T-helper 1 cell treated with Interleukin-12 subunit alpha and Interleukin-12 subunit beta and Interleukin-4 antibody, amounts not matched to agents 30 μg/mL and 1 μg/mL, for 36 hours (primary cell): ENCODE results near the gene PACS1.
"Not testable (repeated sequence)": the region's sequence is repeated elsewhere in the genome, so short reads cannot be mapped to it uniquely, and the experiment has no call there.

Source experiments
- H3K27ac Mint-ChIP-seq: one replicate; pipeline ENCODE4 v1.8.0; 2021; ENCODE audit warnings: mild to moderate bottlenecking, mixed read lengths
- H3K27me3 Mint-ChIP-seq: one replicate; pipeline ENCODE4 v1.8.0; 2021; ENCODE audit warnings: low read depth, mixed read lengths
- H3K36me3 Mint-ChIP-seq: one replicate; pipeline ENCODE4 v1.8.0; 2021; ENCODE audit warnings: low read depth, mixed read lengths
- H3K4me1 Mint-ChIP-seq: one replicate; pipeline ENCODE4 v1.8.0; 2021; ENCODE audit warnings: low read depth, mixed read lengths
- H3K4me3 Mint-ChIP-seq: one replicate; pipeline ENCODE4 v1.8.0; 2021; ENCODE audit warnings: mild to moderate bottlenecking, moderate library complexity, mixed read lengths
- H3K9me3 Mint-ChIP-seq: one replicate; pipeline ENCODE4 v1.8.0; 2021; ENCODE audit warnings: mixed read lengths

The PACS1 gene

GRCh38 chr11:66069715-66070603 lies at the start of gene PACS1:
Gene PACS1 (plus strand): TSS chr11:66070272. CDS start chr11:66070487, 215 bp downstream.
- peak within 1 kb of the TSS; percentile 88 for H3K4me3 Mint-ChIP-seq
- peaks cover 55% of the 10 kb centered on the region for H3K36me3 Mint-ChIP-seq
- no peaks in the 10 kb centered on the region for H3K9me3 Mint-ChIP-seq
- H3K4me1 Mint-ChIP-seq = peaks cover 52% of the 10 kb centered on the region
- no peaks in the 10 kb centered on the region for H3K27me3 Mint-ChIP-seq
- H3K27ac Mint-ChIP-seq = peak within 1 kb of the TSS; percentile 98

- Mint-ChIP-seq H3K4me1 (peaks cover 5% of the 10 kb centered on the region), H3K27me3 (peaks cover 10% of the 10 kb centered on the region), H3K27ac (no peak overlapping the region), H3K9me3 (no peaks in the 10 kb centered on the region), H3K4me3 (no peak overlapping the region), H3K36me3 (no peaks in the 10 kb centered on the region)
Observed at GRCh38 chr11:66020618-66021357, 49.3 kb upstream of the PACS1 start.

GRCh38 chr11:66022401-66023185 lies 47.5 kb upstream of the PACS1 start:
- Mint-ChIP-seq H3K4me3 (peak overlapping the region; percentile 30), H3K27ac (no peak overlapping the region), H3K4me1 (peaks cover 5% of the 10 kb centered on the region), H3K9me3 (no peaks in the 10 kb centered on the region), H3K36me3 (no peaks in the 10 kb centered on the region), H3K27me3 (peaks cover 10% of the 10 kb centered on the region)

GRCh38 chr11:66023186-66023440 lies 47.0 kb upstream of the PACS1 start:
- H3K9me3 Mint-ChIP-seq, H3K27me3 Mint-ChIP-seq, H3K36me3 Mint-ChIP-seq, H3K4me1 Mint-ChIP-seq, H3K4me3 Mint-ChIP-seq, H3K27ac Mint-ChIP-seq: not testable (repeated sequence)

- Mint-ChIP-seq H3K9me3 (no peaks in the 10 kb centered on the region), H3K36me3 (no peaks in the 10 kb centered on the region), H3K4me1 (peaks cover 5% of the 10 kb centered on the region), H3K27ac (no peak within 1 kb of the TSS), H3K27me3 (peaks cover 10% of the 10 kb centered on the region), H3K4me3 (no peak within 1 kb of the TSS)
Observed at GRCh38 chr11:66026017-66026529, 44.0 kb upstream of the PACS1 start, which contains the start of gene CATSPER1. Gene CATSPER1 (minus strand): TSS chr11:66026479. CDS start chr11:66026379, 100 bp downstream.

- no peaks in the 10 kb centered on the region for H3K4me1 Mint-ChIP-seq
- no peaks in the 10 kb centered on the region for H3K9me3 Mint-ChIP-seq
- H3K27ac Mint-ChIP-seq = no peak overlapping the region
- H3K36me3 Mint-ChIP-seq = no peaks in the 10 kb centered on the region
- peaks cover 3% of the 10 kb centered on the region for H3K27me3 Mint-ChIP-seq
- no peak overlapping the region for H3K4me3 Mint-ChIP-seq
Observed at GRCh38 chr11:66032957-66033735, 36.9 kb upstream of the PACS1 start.

- no peak overlapping the region for H3K27ac Mint-ChIP-seq
- no peaks in the 10 kb centered on the region for H3K36me3 Mint-ChIP-seq
- no peak overlapping the region for H3K4me3 Mint-ChIP-seq
- H3K4me1 Mint-ChIP-seq = no peaks in the 10 kb centered on the region
- H3K9me3 Mint-ChIP-seq = no peaks in the 10 kb centered on the region
- H3K27me3 Mint-ChIP-seq = peaks cover 8% of the 10 kb centered on the region
Observed at GRCh38 chr11:66035653-66036333, 34.3 kb upstream of the PACS1 start.

GRCh38 chr11:66036334-66036710 lies 33.8 kb upstream of the PACS1 start:
- H3K4me1 Mint-ChIP-seq = no peaks in the 10 kb centered on the region
- H3K36me3 Mint-ChIP-seq = no peaks in the 10 kb centered on the region
- no peaks in the 10 kb centered on the region for H3K9me3 Mint-ChIP-seq
- H3K4me3 Mint-ChIP-seq = no peak overlapping the region
- H3K27ac Mint-ChIP-seq = no peak overlapping the region
- H3K27me3 Mint-ChIP-seq = peaks cover 8% of the 10 kb centered on the region

GRCh38 chr11:66037327-66037726 lies 32.7 kb upstream of the PACS1 start:
- Mint-ChIP-seq H3K4me3 (no peak overlapping the region), H3K36me3 (no peaks in the 10 kb centered on the region), H3K27ac (no peak overlapping the region), H3K4me1 (no peaks in the 10 kb centered on the region), H3K27me3 (peaks cover 8% of the 10 kb centered on the region), H3K9me3 (no peaks in the 10 kb centered on the region)

- H3K9me3 Mint-ChIP-seq = no peaks in the 10 kb centered on the region
- H3K4me3 Mint-ChIP-seq = no peak overlapping the region
- H3K27ac Mint-ChIP-seq = no peak overlapping the region
Observed at GRCh38 chr11:66039765-66040164, 30.3 kb upstream of the PACS1 start.

GRCh38 chr11:66042227-66042995 lies 27.7 kb upstream of the PACS1 start:
- Mint-ChIP-seq H3K27me3 (peaks cover 5% of the 10 kb centered on the region), H3K4me1 (peaks cover 9% of the 10 kb centered on the region), H3K4me3 (no peak overlapping the region), H3K9me3 (no peaks in the 10 kb centered on the region), H3K36me3 (no peaks in the 10 kb centered on the region), H3K27ac (no peak overlapping the region)

More at GRCh38 chr11:66039765-66040164, 30.3 kb upstream of the PACS1 start:
- H3K36me3 Mint-ChIP-seq = no peaks in the 10 kb centered on the region
- H3K4me1 Mint-ChIP-seq = peaks cover 4% of the 10 kb centered on the region
- peaks cover 6% of the 10 kb centered on the region for H3K27me3 Mint-ChIP-seq

- Mint-ChIP-seq H3K4me1 (peaks cover 9% of the 10 kb centered on the region), H3K27ac (no peak overlapping the region), H3K27me3 (peaks cover 5% of the 10 kb centered on the region)
Observed at GRCh38 chr11:66042996-66043906, 26.8 kb upstream of the PACS1 start.

More at GRCh38 chr11:66042996-66043906, 26.8 kb upstream of the PACS1 start:
- Mint-ChIP-seq H3K9me3 (no peaks in the 10 kb centered on the region), H3K36me3 (no peaks in the 10 kb centered on the region), H3K4me3 (no peak overlapping the region)
